GM12878 (cell line): Measurements from ENCODE around the gene GPC6. TPM values are rescaled to one million over a fixed set of nuclear protein-coding genes. Genes with fewer than 3 reads are reported as not detected.

Experiments used
- ATAC-seq: fragments of 200-7000 bp; cut with Tn5 transposase; 3 replicates; pipeline ENCODE4 v1.9.1; 2020; ENCODE audit warnings: mild to moderate bottlenecking, moderate library complexity
- BruUV-seq: library from RNA; stranded (reverse); fragments of 400-500 nt; replicated peaks from 2 replicates; lab custom pipeline; 2021; lab: Mats Ljungman, UMichigan
- CTCF ChIA-PET: fragments of 300-600 bp; sonication (Branson Sonifier 250); formaldehyde crosslinking; extraction: SDS; loops from one replicate; lab custom pipeline; 2021; ENCODE audit warnings: inconsistent platforms; lab: Yijun Ruan, JAX
- POLR2A ChIA-PET: fragments of 350-600 bp; formaldehyde crosslinking; extraction: SDS; loops from one replicate; lab custom pipeline; 2021; ENCODE audit warnings: inconsistent platforms; lab: Charles Lee
- RAD21 ChIA-PET: fragments of 300-600 bp; sonication (Branson Sonifier 250); formaldehyde crosslinking; loops from one replicate; lab custom pipeline; 2023; ENCODE audit warnings: antibody characterized with exemption; ENCODE audit not compliant: unreplicated experiment; lab: Charles Lee
- SMC1A ChIA-PET: fragments of 300-600 bp; sonication (Branson Sonifier 250); formaldehyde crosslinking; loops from one replicate; lab custom pipeline; 2023; ENCODE audit not compliant: unreplicated experiment, uncharacterized antibody; lab: Charles Lee
- DNase-seq: peaks from one replicate; pipeline ENCODE4 v3.0.0-alpha.2; 2011; ENCODE audit warnings: low read depth, low spot score
- FAIRE-seq: peaks from 3 replicates; lab custom pipeline; 2011; peaks lifted over from hg19 to GRCh38; lab: Jason Lieb, UNC
- H2AFZ ChIP-seq: 2 replicates; pipeline ENCODE4 v1.6.0; 2011; ENCODE audit warnings: low read depth, low read length, control low read depth; ENCODE audit not compliant: control insufficient read depth
- H3K27ac ChIP-seq: 2 replicates; pipeline ENCODE4 v1.5.1; 2011; ENCODE audit warnings: control low read depth; ENCODE audit not compliant: control insufficient read depth, insufficient read depth
- H3K27me3 ChIP-seq, 2 experiments: replicated peaks in 1 of 2; 2 replicates each; pipeline versions ENCODE4 v1.6.0 to v1.6.1; 2011; ENCODE audit warnings: low read length in 1 of 2; ENCODE audit not compliant: control insufficient read depth in 2 of 2, insufficient read depth in 2 of 2
- H3K36me3 ChIP-seq, 2 experiments: 2 replicates each; pipeline ENCODE4 v1.5.1; 2011; ENCODE audit warnings: low read length in 1 of 2; ENCODE audit not compliant: control insufficient read depth in 2 of 2, insufficient read depth in 2 of 2
- H3K4me1 ChIP-seq: 2 replicates; pipeline ENCODE4 v1.6.1; 2011; ENCODE audit warnings: mild to moderate bottlenecking, low read length, moderate library complexity, mixed read lengths; ENCODE audit not compliant: control insufficient read depth, insufficient read depth
- H3K4me2 ChIP-seq: 2 replicates; pipeline ENCODE4 v1.6.0; 2011; ENCODE audit warnings: control low read depth; ENCODE audit not compliant: control insufficient read depth, insufficient read depth
- H3K4me3 ChIP-seq: fragments of 200-600 bp; sonication (generic); 2 replicates; pipeline ENCODE4 v1.5.1; 2016
- H3K79me2 ChIP-seq: 2 replicates; pipeline ENCODE4 v1.6.0; 2011; ENCODE audit warnings: low read length; ENCODE audit not compliant: control insufficient read depth, insufficient read depth
- H3K9ac ChIP-seq: 2 replicates; pipeline ENCODE4 v1.8.0; 2011; ENCODE audit warnings: low read length, control low read depth, mixed read lengths; ENCODE audit not compliant: control insufficient read depth, insufficient read depth
- H3K9me3 ChIP-seq: replicated peaks from 3 replicates; pipeline ENCODE4 v1.5.1; 2011; ENCODE audit warnings: mild to moderate bottlenecking, low read length; ENCODE audit not compliant: control insufficient read depth, insufficient read depth
- H4K20me1 ChIP-seq: 2 replicates; pipeline ENCODE4 v1.6.0; 2011; ENCODE audit not compliant: control insufficient read depth, insufficient read depth
- CREB1 ChIP-seq: IDR thresholded peaks from 2 replicates; pipeline ENCODE4 v1.6.1; 2012; ENCODE audit warnings: low read depth, mild to moderate bottlenecking, inconsistent platforms
- ESRRA ChIP-seq: IDR thresholded peaks from 2 replicates; pipeline ENCODE4 v1.6.1; 2012; ENCODE audit warnings: mild to moderate bottlenecking, low read length, improper control_type of control experiment
- FOXM1 ChIP-seq: IDR thresholded peaks from 2 replicates; pipeline ENCODE4 v1.6.1; 2012; ENCODE audit warnings: low read depth, mild to moderate bottlenecking, inconsistent platforms, low read length, moderate library complexity
- HCFC1 ChIP-seq: fragments of 150-350 bp; IDR thresholded peaks from 2 replicates; pipeline ENCODE4 v1.6.1; 2014; ENCODE audit warnings: low read length
- NR2C2 ChIP-seq: IDR thresholded peaks from 2 replicates; pipeline ENCODE4 v1.6.1; 2011; ENCODE audit warnings: borderline replicate concordance, low read depth; ENCODE audit not compliant: control insufficient read depth, insufficient read length
- WRNIP1 ChIP-seq: IDR thresholded peaks from 2 replicates; pipeline ENCODE4 v1.6.1; 2011; ENCODE audit warnings: low read depth, low read length, improper control_type of control experiment, borderline replicate concordance
- WGBS: methylation state at CpG from one replicate; pipeline ENCODE4 v1.1.6; 2016; ENCODE audit warnings: low lambda C conversion rate; ENCODE audit not compliant: insufficient replicate concordance, insufficient coverage; ENCODE audit errors: missing lambda C conversion rate; 5-methylcytosine and 5-hydroxymethylcytosine counted together
- in situ Hi-C: fragments of 300-500 bp; cut with MboI; formaldehyde crosslinking; loops from 9 replicates; pipeline ENCODE4 v1.14.3; 2018; ENCODE audit warnings: mixed read lengths
- intact Hi-C: fragments of 100-400 bp; cut with micrococcal nuclease; formaldehyde crosslinking; loops from one replicate; pipeline ENCODE4 v1.14.2; 2022; ENCODE audit not compliant: unreplicated experiment
- polyA plus RNA-seq, 11 experiments: library from polyadenylated mRNA; depleted of rRNA in 4 of 11; unstranded in 6 of 11; stranded (reverse) in 5 of 11; fragments of >200 nt; fragmentation: Nextera tagmentation in 4 of 11; fragmentation: Illumina TruSeq in 1 of 11; extraction: Ambion mirVana in 4 of 11; extraction: Trizol in 1 of 11; gene quantifications; 1 replicate in 1 of 11; 2 replicates in 10 of 11; pipeline versions ENCODE4 v1.2.1 to v1.2.3, GENCODE V29; 2011 to 2016; ENCODE audit warnings: inconsistent platforms in 2 of 11, missing spikeins in 2 of 11, low read depth in 1 of 11
- total RNA-seq, 4 experiments: library from RNA; depleted of rRNA in 3 of 4; stranded (reverse); fragments of >200 nt in 3 of 4; fragmentation: Illumina TruSeq in 1 of 4; extraction: Trizol in 1 of 4; gene quantifications; 2 replicates each; pipeline versions ENCODE4 v1.2.1 to v1.2.3, GENCODE V29; 2013 to 2021
- TF ChIP-seq, protein P1 (sequence below): IDR thresholded peaks from 2 replicates; pipeline ENCODE4 v1.6.1; 2011; ENCODE audit warnings: borderline replicate concordance, low read depth, mild to moderate bottlenecking, moderate library complexity, low read length; ENCODE audit not compliant: insufficient read depth, poor library complexity, severe bottlenecking

Gene GPC6
- total and polyA plus RNA-seq, 10 of the 15 experiments (the other 5 are each of a cell fraction or from before 2014, with no cell fraction given), result 0.03 to 0.04 (median 0.03) TPM; not detected in 7

DNA sequence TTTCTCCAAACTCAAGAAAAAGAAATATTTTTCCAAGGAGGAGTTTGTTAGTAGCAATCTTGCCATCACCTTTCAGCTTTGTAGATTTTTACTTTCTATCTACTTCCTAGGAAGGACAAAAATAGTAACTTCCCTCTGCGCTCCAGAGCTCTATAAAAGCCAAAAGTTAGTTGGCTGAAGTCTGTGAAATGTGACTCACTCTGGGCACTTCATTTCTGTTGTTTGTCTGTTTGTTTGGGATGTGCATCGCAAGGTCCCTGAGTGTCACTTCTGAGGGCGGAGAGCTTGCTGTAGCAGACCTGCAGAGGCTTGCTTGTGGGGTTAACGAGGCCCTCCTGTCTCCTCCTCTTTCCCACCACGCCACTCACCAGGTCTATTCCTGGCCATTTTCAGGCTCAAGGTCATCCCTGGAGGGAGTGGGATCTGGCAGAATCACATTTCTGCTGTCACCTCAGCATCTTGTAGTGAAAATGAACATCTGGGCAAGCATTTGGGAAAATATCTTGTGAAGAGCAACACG is 307.6 kb downstream of the GPC6 start:
- H3K9me3 ChIP-seq, result no peaks in the 10 kb centered on the region
- CTCF ChIA-PET, result interaction anchor here (0.6 to 1.7 kb wide), 2 partner anchors 11 to 138 kb away, joined by 3 to 6 read pairs; no protein-coding TSS in a partner anchor
- H3K9ac ChIP-seq, result no peak overlapping the region
- no peak overlapping the region for H3K27ac ChIP-seq
- no peak overlapping the region for H2AFZ ChIP-seq
- no TSS peak for BruUV-seq
- intact Hi-C loops (no loop called here), in situ Hi-C loops (no loop called here)
- POLR2A ChIA-PET, result no interaction called here
- H3K27me3 ChIP-seq, result no peaks in the 10 kb centered on the region
- TF ChIP-seq HCFC1 (no peak), FOXM1 (no peak), CREB1 (no peak), ESRRA (no peak), WRNIP1 (no peak), NR2C2 (no peak)
- TF ChIP-seq, protein P1, sequence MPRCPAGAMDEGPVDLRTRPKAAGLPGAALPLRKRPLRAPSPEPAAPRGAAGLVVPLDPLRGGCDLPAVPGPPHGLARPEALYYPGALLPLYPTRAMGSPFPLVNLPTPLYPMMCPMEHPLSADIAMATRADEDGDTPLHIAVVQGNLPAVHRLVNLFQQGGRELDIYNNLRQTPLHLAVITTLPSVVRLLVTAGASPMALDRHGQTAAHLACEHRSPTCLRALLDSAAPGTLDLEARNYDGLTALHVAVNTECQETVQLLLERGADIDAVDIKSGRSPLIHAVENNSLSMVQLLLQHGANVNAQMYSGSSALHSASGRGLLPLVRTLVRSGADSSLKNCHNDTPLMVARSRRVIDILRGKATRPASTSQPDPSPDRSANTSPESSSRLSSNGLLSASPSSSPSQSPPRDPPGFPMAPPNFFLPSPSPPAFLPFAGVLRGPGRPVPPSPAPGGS, result no peak
- H3K4me1 ChIP-seq, result no peaks in the 10 kb centered on the region
- no peaks in the 10 kb centered on the region for H3K79me2 ChIP-seq
- no peak for DNase-seq
- no peak overlapping the region for H3K4me2 ChIP-seq
- FAIRE-seq, result no peak
- RAD21 ChIA-PET, result no interaction called here
- WGBS, result 26% methylated on average over 5 of the region's 6 CpGs
- SMC1A ChIA-PET, result no interaction called here
- no peaks in the 10 kb centered on the region for H3K36me3 ChIP-seq
- H4K20me1 ChIP-seq, result no peaks in the 10 kb centered on the region
- H3K4me3 ChIP-seq, result no peak overlapping the region
- no peak for ATAC-seq
